Left lung (tissue), 10 donors: ENCODE data around the gene THBS4. TPM values are rescaled to one million over a fixed set of nuclear protein-coding genes. Genes with fewer than 3 reads are reported as not detected.

ENCODE experiments used
- ATAC-seq: fragments of 200-7000 bp; cut with Tn5 transposase; one replicate; pipeline ENCODE4 v1.9.1; 2020; ENCODE audit warnings: moderate library complexity
- DNase-seq, 4 donors: peaks; one replicate each; pipeline ENCODE4 v3.0.0-alpha.2; 2013 to 2020
- H3K27ac ChIP-seq, 2 donors: fragments of 200-600 bp; sonication (generic) in 1 of 2; one replicate each; pipeline versions ENCODE4 v1.5.0 to v1.8.0; 2020 to 2021
- H3K27me3 ChIP-seq, 2 donors: fragments of 200-600 bp; sonication (generic) in 1 of 2; one replicate each; pipeline versions ENCODE4 v1.5.0 to v1.8.0; 2020 to 2021
- H3K36me3 ChIP-seq, 2 donors: fragments of 200-600 bp; sonication (generic) in 1 of 2; one replicate each; pipeline versions ENCODE4 v1.5.0 to v1.8.0; 2020 to 2021
- H3K4me1 ChIP-seq, 2 donors: fragments of 200-600 bp; one replicate each; pipeline ENCODE4 v1.8.0; 2021
- H3K4me3 ChIP-seq, 2 donors: fragments of 200-600 bp; sonication (generic) in 1 of 2; one replicate each; pipeline versions ENCODE4 v1.5.0 to v1.8.0; 2020 to 2021; ENCODE audit warnings: mild to moderate bottlenecking in 1 of 2
- H3K9me3 ChIP-seq, 2 donors: fragments of 200-600 bp; sonication (generic) in 1 of 2; one replicate each; pipeline versions ENCODE4 v1.5.0 to v1.8.0; 2020 to 2021
- intact Hi-C, 2 donors: fragments of 100-400 bp; cut with DNase I; formaldehyde crosslinking; loops; one replicate each; pipeline versions ENCODE4 v1.11.2 to v1.14.2; 2022
- polyA plus RNA-seq, 6 donors: library from polyadenylated mRNA; unstranded; fragments of 120-200 nt; gene quantifications; one replicate each; pipeline ENCODE4 v1.2.1, GENCODE V29; 2013; ENCODE audit not compliant: insufficient read length in 6 of 6
- total RNA-seq, 2 donors: library from RNA; stranded (reverse); fragmentation: NEBNext Ultra II Directional; extraction: Animal tissue kit (Norgen Biotek cat#: 25700); gene quantifications; one replicate each; pipeline ENCODE4 v1.2.1, GENCODE V29; 2021
- TF ChIP-seq, protein P1 (sequence below), 2 donors: fragments of 200-600 bp; sonication (generic) in 1 of 2; IDR thresholded peaks; one replicate each; pipeline versions ENCODE4 v1.5.0 to v1.8.0; 2021; ENCODE audit warnings: antibody characterized with exemption in 2 of 2
- donor health status: DM: no; HTN: yes; CAD: no.
- donor health status: DM: no; HTN: no; CAD: no.

Gene THBS4
- total and polyA plus RNA-seq, 8 donors, result 3.3 to 11.5 (median 5.9) TPM

DNA sequence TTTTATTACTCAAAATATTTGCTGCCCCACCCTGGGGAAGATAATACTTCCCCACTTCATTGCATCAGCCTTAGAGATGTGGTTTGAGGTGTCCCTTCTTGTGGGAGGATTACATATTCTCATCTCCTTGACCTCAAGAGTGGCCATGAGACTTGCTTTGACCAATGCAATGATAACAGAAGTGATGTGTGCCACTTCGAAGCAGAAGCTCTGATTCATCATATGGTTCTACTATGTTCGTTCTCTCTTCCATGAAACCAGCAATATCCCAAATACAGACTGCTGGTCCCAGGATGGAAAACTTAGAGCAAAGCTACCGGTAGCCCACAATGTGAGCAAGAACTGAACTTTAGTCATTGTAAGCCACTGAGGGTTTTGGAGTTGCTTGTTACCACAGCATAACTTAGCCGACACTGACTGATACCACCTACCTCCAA is 92.0 kb downstream of the THBS4 start:
- no peaks in the 10 kb centered on the region for H3K9me3 ChIP-seq
- no peaks in the 10 kb centered on the region for H3K27me3 ChIP-seq
- no peaks in the 10 kb centered on the region for H3K36me3 ChIP-seq
- intact Hi-C loops, result no loop called here
- peak overlapping the region; percentile 46 to 74 for H3K27ac ChIP-seq
- ATAC-seq (peak; percentile 56), DNase-seq (no peak)
- peaks cover 0 to 39% of the 10 kb centered on the region in 2 donors for H3K4me1 ChIP-seq
- TF ChIP-seq, protein P1, sequence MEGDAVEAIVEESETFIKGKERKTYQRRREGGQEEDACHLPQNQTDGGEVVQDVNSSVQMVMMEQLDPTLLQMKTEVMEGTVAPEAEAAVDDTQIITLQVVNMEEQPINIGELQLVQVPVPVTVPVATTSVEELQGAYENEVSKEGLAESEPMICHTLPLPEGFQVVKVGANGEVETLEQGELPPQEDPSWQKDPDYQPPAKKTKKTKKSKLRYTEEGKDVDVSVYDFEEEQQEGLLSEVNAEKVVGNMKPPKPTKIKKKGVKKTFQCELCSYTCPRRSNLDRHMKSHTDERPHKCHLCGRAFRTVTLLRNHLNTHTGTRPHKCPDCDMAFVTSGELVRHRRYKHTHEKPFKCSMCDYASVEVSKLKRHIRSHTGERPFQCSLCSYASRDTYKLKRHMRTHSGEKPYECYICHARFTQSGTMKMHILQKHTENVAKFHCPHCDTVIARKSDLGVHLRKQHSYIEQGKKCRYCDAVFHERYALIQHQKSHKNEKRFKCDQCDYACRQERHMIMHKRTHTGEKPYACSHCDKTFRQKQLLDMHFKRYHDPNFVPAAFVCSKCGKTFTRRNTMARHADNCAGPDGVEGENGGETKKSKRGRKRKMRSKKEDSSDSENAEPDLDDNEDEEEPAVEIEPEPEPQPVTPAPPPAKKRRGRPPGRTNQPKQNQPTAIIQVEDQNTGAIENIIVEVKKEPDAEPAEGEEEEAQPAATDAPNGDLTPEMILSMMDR (IDR thresholded peaks at IDR 0.05), result no peak
- H3K4me3 ChIP-seq, result no peak overlapping the region

DNA sequence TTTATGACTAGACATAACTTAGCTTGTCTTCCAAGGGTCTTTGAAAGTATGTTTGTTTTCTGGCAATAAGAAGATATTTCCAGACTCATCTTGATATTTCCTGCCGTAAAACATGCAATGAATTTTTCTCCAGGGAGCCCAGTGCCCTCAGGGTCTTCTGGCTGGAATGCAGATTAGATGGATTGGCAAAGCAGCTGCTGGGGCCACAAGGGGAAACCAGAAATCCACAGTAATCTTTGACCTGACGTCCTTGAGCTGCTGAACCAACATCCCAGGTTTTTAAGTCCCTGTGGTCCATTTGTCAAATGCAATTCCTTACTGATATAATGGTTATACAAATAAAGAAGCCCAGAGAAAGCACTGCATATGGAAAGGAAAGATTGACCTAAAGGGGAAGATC is 93.0 kb downstream of the THBS4 start:
- peaks cover 0 to 32% of the 10 kb centered on the region in 2 donors for H3K4me1 ChIP-seq
- H3K9me3 ChIP-seq, result no peaks in the 10 kb centered on the region
- intact Hi-C loops, result no loop called here
- no peak overlapping the region for H3K27ac ChIP-seq
- ATAC-seq (no peak), DNase-seq (no peak)
- no peak overlapping the region for H3K4me3 ChIP-seq
- no peaks in the 10 kb centered on the region for H3K36me3 ChIP-seq
- TF ChIP-seq, protein P1 (IDR thresholded peaks at IDR 0.05), result no peak
- no peaks in the 10 kb centered on the region for H3K27me3 ChIP-seq

DNA sequence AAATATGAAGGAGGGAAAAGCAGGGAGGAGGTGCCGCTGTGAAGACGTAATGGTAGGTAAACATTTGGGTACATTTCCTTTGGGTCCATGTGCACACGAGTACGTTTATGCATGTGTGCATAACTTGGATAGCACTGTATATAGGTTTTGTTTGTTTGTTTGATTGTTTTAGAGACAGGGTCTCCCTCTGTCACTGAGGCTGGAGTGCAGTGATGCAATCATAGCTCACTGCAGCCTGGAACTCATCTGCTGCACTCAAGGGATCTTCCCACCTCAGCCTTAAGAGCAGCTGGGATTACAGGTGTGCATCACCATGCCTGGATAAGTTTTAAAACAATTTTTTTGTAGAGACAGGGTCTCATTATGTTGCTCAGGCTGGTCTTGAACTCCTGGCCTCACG is 94.0 kb downstream of the THBS4 start:
- TF ChIP-seq, protein P1 (IDR thresholded peaks at IDR 0.05), result no peak
- no peak for ATAC-seq
- no peaks in the 10 kb centered on the region for H3K27me3 ChIP-seq
- no peak for DNase-seq
- peaks cover 0 to 22% of the 10 kb centered on the region in 2 donors for H3K4me1 ChIP-seq
- H3K4me3 ChIP-seq, result no peak overlapping the region
- intact Hi-C loops, result no loop called here
- no peaks in the 10 kb centered on the region for H3K9me3 ChIP-seq
- no peaks in the 10 kb centered on the region for H3K36me3 ChIP-seq
- no peak overlapping the region for H3K27ac ChIP-seq

Other genes with a start within 250 kb of the THBS4 start
- gene MTX3, start 44.1 kb upstream of the THBS4 start, total RNA-seq, result 10 to 100 TPM; 11.2 to 16.3 TPM
- 10 to 100 TPM; 26.6 to 33.5 (median 28.7) TPM for gene MTX3, start 44.1 kb upstream of the THBS4 start, polyA plus RNA-seq
- gene SERINC5, start 220.7 kb downstream of the THBS4 start, total RNA-seq, result 10 to 100 TPM; 57.0 to 80.7 TPM
- 10 to 100 TPM; 36.7 to 52.6 (median 43.2) TPM for gene SERINC5, start 220.7 kb downstream of the THBS4 start, polyA plus RNA-seq